Stimulated activated CD8-positive, alpha-beta memory T cell treated with anti-CD3 and anti-CD28 coated beads, Interleukin-7, amount 100 ng/mL, for 1 hour (primary cell): ENCODE data around the gene BUB3.

ENCODE experiments used
- DNase-seq, 2 donors: peaks; one replicate each; pipeline ENCODE4 v3.0.0-alpha.2; 2020; ENCODE audit warnings: low read depth in 2 of 2

BUB3 gene

GRCh38 chr10:123141791-123142700, 12.2 kb upstream of the BUB3 start:
- DNase-seq = no peak

GRCh38 chr10:123142701-123143161, 11.5 kb upstream of the BUB3 start:
- no peak for DNase-seq

GRCh38 chr10:123143162-123143824, 10.9 kb upstream of the BUB3 start:
- DNase-seq = no peak

- no peak for DNase-seq
These were observed 10.4 kb upstream of the BUB3 start for GRCh38 chr10:123143825-123144168.

- no peak for DNase-seq
These were observed 9.3 kb upstream of the BUB3 start for GRCh38 chr10:123144697-123145541.

GRCh38 chr10:123145542-123146012, 8.6 kb upstream of the BUB3 start:
- no peak for DNase-seq

- no peak for DNase-seq
These were observed 7.9 kb upstream of the BUB3 start for GRCh38 chr10:123146013-123146893.

- no peak for DNase-seq
These were observed 7.1 kb upstream of the BUB3 start for GRCh38 chr10:123146894-123147634.

- DNase-seq = no peak
These were observed 6.4 kb upstream of the BUB3 start, which contains the start of gene HMX2 for GRCh38 chr10:123147635-123148413. Gene HMX2 (plus strand): TSS chr10:123148136. CDS start chr10:123148379, 243 bp downstream.

- DNase-seq = no peak
These were observed 5.6 kb upstream of the BUB3 start for GRCh38 chr10:123148414-123149161.

- DNase-seq = no peak
These were observed 5.0 kb upstream of the BUB3 start for GRCh38 chr10:123149162-123149567.

GRCh38 chr10:123149568-123150270, 4.5 kb upstream of the BUB3 start:
- no peak for DNase-seq

- no peak for DNase-seq
These were observed 3.8 kb upstream of the BUB3 start for GRCh38 chr10:123150271-123150985.

- DNase-seq = no peak
These were observed 3.0 kb upstream of the BUB3 start for GRCh38 chr10:123150986-123151736.

- no peak for DNase-seq
These were observed 2.5 kb upstream of the BUB3 start for GRCh38 chr10:123151737-123152135.

- no peak for DNase-seq
These were observed 613 bp upstream of the BUB3 start for GRCh38 chr10:123153486-123154091.
